ENCODE data around the gene TMEM18.
A peak's percentile ranks its signal among the peaks of the same experiment; 100 is the strongest.

TMEM18 gene

DNA sequence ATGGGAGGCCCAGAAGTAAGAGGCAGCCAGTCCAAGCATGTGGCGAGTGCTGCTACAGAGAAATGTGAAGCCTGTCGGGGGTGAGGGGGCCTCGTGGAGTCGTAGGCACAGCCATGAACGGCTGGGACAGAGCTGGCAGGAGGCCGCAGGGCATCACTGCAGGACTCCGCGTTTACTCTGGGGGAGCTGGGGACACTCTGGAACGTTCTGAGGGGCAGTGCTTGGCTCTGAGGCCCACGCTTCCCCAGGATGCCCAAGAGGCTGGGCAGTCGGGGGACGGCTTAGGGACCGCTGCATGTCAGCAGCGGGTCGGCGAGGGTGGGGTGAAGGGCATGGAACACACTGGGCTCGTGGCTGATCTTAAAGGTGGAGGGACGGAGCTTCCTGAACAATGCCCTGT, 6.6 kb downstream of the TMEM18 start:
- TF ChIP-seq, protein P1, sequence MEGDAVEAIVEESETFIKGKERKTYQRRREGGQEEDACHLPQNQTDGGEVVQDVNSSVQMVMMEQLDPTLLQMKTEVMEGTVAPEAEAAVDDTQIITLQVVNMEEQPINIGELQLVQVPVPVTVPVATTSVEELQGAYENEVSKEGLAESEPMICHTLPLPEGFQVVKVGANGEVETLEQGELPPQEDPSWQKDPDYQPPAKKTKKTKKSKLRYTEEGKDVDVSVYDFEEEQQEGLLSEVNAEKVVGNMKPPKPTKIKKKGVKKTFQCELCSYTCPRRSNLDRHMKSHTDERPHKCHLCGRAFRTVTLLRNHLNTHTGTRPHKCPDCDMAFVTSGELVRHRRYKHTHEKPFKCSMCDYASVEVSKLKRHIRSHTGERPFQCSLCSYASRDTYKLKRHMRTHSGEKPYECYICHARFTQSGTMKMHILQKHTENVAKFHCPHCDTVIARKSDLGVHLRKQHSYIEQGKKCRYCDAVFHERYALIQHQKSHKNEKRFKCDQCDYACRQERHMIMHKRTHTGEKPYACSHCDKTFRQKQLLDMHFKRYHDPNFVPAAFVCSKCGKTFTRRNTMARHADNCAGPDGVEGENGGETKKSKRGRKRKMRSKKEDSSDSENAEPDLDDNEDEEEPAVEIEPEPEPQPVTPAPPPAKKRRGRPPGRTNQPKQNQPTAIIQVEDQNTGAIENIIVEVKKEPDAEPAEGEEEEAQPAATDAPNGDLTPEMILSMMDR (IDR thresholded peaks at IDR 0.05; ENCODE audit: low read depth, low read length, missing control alignments): no peak
- DNase-seq (ENCODE audit: extremely low read depth, low read depth): no peak
- H3K4me3 ChIP-seq (replicated peaks; ENCODE audit: low read depth, low read length): no peak overlapping the region

DNA sequence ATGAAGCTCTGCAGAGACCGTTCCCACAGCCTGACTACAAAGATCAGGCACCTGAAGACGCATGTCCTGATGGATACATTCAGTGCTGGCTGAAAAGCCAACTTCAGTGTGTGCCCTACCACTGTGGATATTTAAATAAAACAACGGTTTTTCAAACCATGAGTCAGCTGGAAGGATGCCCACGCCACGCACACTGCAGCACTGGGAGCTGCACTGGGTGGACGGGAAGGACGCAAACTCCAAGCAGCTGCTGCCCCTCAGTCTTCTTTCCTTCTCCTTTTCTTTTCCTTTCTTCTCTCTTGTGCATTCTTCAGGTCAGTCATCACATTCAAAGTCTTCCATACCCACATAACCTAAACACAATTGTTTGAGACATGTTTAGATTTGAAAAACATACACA, 7.9 kb downstream of the TMEM18 start:
- no peak overlapping the region for H3K4me3 ChIP-seq (replicated peaks; ENCODE audit: low read depth, low read length)
- TF ChIP-seq, protein P1 (IDR thresholded peaks at IDR 0.05; ENCODE audit: low read depth, low read length, missing control alignments): no peak
- no peak for DNase-seq (ENCODE audit: extremely low read depth, low read depth)

DNA sequence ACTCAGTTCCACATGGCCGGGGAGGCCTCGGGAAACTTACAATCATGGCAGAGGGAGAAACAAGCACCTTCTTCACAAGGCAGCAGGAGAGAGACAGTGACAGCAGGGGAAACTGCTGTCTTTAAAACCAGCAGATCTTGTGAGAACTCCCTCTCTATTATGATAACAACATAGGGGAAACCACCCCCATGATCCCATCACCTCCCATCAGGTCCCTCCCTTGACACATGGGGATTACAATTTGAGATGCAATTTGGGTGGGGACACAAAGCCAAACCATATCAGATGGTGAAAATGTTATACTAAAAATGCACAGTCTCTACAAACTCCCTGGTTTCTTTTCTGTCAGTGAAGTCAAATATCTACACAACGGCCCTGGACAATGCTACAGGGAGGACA, 9.2 kb downstream of the TMEM18 start:
- TF ChIP-seq, protein P1 (IDR thresholded peaks at IDR 0.05; ENCODE audit: low read depth, low read length, missing control alignments): no peak
- no peak for DNase-seq (ENCODE audit: extremely low read depth, low read depth)

DNA sequence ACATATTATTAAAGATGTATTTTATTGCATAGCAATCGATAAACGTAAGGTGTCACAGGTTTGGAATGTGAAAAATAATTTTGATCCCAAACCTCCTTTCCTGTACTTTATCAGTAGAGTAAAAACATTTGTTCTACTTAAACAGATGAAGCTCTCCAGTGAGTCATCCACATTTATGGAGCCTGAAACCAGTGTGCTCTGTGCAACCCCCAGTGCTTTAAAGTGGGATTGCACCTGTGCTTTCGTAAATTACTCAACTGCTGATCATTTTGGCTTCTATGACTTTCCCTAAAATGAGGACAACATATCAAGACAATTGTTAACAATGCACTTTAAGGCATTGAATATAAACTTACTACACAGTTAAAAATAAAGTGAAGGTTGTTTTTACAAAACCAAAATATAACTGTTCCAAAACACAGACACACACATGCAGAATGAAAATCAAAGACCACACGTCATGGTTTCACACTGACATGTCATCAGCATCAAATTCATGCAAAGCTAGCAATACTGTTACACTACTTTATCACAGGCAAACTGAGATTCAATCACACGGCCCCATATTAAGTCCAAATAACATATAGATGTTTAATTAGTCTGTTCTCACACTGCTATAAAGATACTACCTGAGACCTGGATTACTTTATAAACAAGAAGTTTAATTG, 9.7 kb downstream of the TMEM18 start:
- peak; percentile 56 for DNase-seq (ENCODE audit: extremely low read depth, low read depth)
- TF ChIP-seq, protein P1 (IDR thresholded peaks at IDR 0.05; ENCODE audit: low read depth, low read length, missing control alignments): peak; percentile 66
- H3K4me3 ChIP-seq (replicated peaks; ENCODE audit: low read depth, low read length): no peak overlapping the region

More for the DNA sequence above, 9.2 kb downstream of the TMEM18 start:
- H3K4me3 ChIP-seq (replicated peaks; ENCODE audit: low read depth, low read length): no peak overlapping the region

DNA sequence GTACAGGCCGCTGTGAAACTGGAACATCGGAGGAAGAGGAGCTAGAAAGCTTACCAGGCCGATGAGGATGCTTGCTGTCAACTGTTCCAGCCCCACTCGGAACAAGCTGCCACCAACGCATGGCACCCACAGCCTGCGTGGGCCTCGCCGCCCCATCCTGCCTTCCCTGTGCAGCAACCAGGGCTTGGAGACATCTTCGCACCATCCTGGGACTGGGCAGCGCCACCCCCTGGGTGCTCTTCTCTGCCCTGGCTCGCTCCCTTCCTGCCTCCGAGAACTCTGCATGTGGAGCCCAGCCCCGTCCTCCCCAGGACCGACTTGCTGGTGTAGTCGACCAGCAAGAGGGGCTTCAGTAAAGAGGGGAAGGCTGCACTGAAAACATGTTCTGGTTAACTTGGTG, 10.8 kb downstream of the TMEM18 start:
- no peak for DNase-seq (ENCODE audit: extremely low read depth, low read depth)
- no peak overlapping the region for H3K4me3 ChIP-seq (replicated peaks; ENCODE audit: low read depth, low read length)
- TF ChIP-seq, protein P1 (IDR thresholded peaks at IDR 0.05; ENCODE audit: low read depth, low read length, missing control alignments): no peak

DNA sequence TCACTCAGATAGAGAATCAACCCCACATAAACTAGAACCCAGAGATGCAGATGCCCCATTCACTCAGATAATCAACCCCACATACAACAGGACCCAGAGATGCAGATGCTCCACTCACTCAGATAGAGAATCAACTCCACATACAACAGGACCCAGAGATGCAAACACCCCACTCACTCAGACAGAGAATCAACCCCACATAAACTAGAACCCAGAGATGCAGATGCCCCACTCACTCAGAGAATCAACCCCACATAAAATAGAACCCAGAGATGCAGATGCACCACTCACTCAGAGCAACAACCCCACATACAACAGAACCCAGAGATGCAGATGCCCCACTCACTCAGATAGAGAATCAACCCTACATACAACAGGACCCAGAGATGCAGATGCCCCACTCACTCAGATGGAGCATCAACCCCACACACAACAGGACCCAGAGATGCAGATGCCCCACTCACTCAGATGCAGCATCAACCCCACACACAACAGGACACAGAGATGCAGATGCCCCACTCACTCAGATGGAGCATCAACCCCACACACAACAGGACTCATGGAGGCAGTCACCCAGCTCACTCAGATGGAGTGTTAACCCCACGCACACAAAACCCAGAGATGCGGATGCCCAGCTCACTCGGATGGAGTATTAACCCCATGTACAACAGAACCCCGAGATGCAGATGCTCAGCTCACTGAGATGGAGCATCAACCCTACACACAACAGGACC, 11.7 kb downstream of the TMEM18 start:
- DNase-seq (ENCODE audit: extremely low read depth, low read depth): no peak
- TF ChIP-seq, protein P1 (IDR thresholded peaks at IDR 0.05; ENCODE audit: low read depth, low read length, missing control alignments): no peak
- no peak overlapping the region for H3K4me3 ChIP-seq (replicated peaks; ENCODE audit: low read depth, low read length)

Data from HFF-Myc (cell line).